ENCODE results near the gene WWTR1.

Gene WWTR1

DNA sequence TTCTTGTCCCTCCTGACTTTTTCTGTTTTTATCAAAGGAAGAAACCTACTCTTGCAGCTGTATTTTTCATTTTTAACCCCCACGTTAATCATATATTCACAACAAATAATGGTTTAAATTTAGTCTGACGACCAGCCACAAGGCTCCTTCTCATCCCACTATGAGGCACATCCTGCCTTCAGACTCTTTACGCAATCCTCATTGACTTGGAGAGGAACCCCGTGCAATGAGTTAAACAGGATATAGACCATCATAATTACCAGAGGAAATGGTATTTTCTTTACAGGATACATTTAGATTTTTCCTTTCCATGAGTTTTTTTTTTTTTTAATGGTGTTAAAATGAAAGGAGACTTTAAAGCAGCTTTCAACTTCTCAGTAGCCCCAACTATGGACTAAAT is 68.5 kb downstream of the WWTR1 start:
- DNase-seq = no peak

DNA sequence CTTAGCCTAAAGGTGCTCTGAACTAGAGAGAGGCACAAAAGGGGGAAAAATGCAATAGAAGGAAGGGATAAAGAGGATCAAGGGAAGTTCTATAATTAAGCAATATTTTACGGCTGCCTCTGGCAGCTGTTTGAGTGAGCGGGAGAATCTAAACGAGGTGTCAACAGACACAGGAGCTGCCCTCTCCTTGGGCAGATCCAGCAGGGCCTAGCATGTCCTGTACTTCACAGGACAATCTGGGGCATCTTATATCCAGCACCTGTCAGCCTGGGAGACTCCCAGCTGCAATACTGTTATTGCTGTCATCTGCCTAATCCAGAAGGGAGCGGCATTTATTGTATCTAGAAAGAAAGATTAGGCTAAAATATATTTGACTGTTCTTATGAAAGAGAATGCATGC is 68.9 kb downstream of the WWTR1 start:
- no peak for DNase-seq

DNA sequence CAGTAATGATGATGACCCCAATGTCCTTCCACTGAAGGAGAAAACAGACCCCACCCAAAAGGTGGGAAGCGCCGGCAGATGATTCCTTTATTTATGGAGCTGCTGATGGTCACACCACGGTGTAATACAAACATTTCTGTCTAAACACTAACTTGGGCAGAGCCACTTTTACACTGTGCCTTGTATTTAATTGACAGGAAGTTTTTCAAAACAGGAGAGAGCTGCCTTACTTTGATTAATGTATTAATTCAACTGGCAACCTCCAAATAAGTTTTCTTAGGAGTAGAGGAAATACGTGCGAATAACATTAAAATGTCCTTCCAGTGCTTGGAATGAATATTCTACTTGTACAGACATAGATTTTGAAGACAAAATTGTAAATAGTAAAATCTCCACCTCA is 70.4 kb downstream of the WWTR1 start:
- DNase-seq = no peak

DNA sequence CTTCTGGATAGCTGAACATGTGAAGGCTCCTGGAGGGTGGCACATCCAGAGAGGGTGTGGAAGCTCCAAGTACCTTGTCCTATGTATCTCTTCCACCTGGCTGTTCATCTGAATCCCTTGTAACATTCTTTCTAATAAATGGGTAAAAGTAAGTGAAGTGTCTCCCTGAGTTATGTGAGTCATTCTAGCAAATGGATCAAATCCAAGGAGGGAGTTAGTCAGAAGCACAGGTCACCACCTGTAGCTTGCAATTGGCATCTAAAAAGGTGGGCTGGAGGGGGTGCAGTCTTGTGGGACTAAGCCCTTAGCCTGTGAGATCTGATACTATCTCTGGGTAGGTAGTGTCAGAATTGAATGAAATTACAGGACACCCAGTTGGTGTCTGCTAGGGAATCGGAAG is 71.0 kb downstream of the WWTR1 start:
- no peak for DNase-seq

DNA sequence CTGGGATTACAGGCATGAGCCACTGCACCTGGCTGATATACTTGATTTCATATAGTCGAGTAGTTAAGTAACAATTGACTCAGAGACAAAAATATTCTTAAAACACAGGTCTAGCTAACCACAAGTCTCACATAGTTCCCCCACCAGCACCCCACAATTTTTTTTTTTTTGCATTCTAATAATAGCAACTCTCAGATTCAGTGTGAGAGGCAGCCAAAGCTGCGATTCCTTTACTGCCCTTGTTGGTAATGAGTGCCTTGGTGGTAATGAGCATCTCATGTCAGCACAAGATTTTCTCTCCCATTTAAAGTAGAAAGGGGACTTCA is 72.5 kb downstream of the WWTR1 start:
- no peak for DNase-seq

DNA sequence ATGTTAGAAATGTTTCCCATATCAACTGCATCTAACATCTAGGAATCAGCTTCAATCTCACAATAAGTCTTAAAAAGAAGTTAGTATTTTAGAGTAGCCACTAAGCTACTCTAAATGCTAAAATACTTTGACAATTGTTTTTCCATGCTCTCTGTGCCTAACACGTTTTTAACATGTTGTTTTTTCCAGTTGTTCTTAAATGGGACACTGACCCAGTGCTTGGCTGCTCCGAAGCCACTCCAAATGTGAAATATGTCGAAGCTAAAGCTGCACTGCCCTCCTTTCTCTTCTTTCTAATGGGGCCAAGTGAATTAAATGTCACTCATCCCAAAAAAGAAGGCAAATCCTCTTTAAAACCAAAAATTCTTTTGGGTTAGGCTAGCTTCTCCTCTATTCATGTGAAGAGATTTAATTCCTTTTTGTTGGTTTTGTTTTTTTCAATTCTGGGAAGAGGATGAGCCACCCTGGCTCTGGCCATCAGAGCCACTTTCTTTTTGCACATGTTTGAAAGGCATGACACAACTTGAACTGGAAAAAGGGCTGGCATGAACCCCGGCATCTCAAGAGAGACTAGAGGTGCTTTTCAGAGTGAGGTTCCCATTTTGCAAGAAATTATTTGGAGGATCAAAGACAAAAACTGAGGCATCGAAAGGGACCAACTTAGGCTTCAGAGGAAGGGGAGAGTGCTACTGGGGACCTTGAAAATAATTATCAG is 73.7 kb downstream of the WWTR1 start:
- no peak for DNase-seq

DNA sequence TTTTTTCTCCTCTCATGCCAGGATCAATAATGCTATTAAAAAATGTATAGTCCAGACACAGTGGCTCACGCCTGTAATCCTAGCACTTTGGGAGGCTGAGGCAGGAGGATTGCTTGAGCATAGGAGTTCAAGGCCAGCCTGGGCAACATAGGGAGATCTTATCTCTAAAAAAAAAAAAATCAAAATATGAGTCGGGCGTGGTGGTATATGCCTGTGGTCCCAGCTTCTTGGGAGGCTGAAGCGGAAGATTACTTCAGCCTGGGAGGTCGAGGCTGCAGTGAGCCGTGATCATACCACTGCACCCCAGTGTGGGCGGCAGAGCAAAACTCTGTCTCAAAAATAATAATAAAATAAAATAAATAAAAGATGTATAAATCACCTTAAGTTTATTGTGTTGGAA is 75.4 kb downstream of the WWTR1 start:
- DNase-seq = no peak

DNA sequence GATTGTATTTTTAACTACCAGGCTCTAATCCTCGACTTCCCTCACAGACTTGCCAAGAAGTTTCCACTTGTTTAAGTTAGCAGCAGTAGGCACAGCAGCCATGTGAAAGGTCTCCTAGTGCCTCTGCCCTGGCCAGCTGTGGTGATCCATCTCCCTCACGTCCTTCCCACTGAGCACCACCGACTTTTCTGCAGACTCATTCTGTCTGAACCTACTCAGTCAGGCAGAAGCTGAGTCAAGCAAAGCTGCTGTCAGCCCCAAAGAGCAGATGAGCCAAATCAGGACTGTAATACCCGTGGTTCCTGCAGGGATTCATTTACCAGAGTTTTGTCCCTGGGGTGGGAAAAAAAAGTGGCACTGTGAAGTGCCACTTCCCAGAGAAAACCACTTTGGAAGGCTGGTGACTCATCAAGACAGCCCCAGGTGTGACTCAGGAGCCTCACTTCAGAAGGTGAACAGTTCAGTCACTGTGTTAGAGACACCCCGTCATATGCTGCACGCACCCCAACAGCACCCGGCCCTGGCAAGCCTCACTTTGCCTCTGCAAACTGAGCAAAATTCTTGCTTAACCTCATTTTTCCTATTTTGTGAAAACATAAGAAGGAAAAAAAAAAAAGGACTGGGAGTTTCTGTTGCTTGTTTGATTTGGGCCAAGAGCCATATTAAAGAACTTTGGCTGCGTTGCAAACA is 76.0 kb downstream of the WWTR1 start:
- DNase-seq = peak; percentile 86

DNA sequence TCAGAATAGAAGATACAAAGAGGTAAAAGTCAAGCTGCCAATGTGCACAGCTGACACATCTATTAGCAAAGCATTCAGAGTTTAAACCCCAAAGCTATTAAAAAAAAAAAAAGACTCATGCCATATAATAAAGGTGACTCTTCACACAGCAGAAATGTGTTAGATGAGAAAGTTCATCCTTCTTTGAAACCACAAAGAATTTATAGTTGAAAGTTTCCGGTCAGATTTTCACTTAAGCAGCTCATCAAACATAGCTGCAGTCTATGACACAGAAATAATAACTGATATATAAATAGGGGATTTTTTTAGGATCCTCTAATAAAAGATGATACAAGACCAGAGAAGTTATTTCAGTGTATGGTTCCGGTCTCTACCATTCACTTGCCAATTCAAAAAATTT is 76.6 kb downstream of the WWTR1 start:
- no peak for DNase-seq

DNA sequence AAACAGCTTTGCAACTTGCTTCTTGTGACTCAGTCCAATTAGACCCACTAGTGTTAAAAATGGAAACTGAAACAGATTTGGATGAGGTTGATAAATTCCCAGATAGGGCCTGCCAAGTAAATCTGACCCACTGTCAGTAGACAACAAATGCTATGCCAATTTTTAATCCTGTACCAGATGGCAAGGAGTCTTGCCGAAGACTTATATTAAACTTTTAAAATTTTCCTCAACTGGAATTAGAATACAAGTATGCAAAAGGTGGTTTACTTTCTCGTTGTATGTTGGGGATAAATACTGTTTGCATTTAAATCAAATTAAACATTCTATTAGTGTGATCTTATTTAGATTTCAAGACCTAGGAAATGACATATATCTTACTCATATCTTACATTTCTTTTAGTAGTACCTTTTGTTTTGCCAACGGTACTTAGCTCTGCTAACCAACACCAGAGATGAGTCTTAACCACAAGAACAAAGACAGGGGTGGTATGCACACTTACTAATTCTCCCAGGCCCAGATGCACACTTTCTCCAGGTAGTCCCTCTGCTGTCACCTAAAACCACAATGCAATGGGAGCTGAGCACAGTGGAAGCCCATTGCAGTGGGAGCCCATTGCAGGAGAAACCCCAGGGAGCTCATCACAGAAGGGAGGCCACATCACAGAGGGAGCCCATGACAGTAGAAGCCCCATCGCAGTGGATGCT is 77.8 kb downstream of the WWTR1 start:
- DNase-seq = no peak

DNA sequence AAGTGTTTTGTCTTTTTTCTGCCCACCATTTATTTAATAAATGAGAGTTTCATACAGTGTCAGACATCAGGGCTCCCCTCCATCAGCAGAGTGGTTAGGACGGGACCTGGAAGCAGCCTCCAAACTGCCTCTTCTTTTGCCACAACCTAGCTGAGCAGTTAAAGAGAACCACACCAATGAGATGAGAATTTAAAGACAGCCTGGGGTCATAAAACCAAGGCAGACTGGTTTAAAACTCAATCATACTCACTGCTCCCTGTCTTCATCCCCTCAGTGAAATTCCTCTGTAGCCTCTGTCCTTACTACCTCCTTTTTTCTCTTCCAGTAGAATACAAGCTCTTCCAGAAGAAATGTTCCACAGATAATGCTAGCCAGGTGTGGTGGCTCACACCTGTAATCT is 78.7 kb downstream of the WWTR1 start:
- no peak for DNase-seq

DNA sequence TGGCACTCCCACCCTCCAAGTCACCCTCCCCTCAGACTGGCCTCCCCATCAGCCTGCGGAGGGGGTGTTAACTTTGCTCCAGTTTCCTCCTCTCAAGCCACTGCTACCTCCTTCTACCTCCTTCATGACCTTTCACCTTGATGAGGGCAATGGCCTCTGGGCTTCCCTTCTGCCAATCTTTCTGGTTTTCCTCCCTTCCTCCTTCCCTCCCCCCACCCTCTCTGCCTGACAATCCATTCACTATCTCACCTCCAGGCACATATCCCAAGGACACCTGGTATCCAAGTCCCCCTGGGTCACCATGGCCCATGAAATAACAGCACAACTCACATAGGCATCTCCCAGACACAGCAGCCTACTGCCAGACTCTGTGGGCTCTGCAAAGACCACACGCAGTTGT is 80.0 kb downstream of the WWTR1 start:
- DNase-seq = no peak

DNA sequence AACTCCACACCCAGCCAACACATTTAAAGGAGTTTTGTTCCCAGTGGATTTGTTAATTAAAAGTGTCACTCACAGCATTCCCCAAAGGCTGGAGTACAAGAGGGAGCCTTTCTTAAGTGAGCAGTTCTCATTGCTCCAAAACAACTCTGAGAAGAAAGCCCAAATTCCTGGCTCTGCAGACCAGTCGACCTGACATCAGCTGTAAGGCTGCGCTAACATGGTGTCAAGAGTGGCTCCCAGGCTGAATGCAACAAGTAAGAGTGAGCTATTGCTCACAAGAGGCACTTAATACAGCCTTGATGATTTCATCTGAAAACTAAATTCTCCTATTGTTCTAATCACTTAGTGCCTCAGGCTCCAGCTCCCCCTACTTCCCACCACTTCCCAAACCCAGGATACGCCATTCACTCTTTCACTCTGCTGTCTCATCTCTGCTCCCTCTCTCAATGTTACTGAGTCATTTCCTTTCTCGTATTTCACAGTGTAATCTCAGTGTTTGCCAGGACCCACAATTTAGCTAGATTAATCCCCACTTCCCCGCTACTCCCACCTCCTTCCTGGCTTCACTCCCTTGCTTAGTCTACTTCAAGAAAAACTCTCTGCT is 81.8 kb downstream of the WWTR1 start:
- peak; percentile 81 for DNase-seq

DNA sequence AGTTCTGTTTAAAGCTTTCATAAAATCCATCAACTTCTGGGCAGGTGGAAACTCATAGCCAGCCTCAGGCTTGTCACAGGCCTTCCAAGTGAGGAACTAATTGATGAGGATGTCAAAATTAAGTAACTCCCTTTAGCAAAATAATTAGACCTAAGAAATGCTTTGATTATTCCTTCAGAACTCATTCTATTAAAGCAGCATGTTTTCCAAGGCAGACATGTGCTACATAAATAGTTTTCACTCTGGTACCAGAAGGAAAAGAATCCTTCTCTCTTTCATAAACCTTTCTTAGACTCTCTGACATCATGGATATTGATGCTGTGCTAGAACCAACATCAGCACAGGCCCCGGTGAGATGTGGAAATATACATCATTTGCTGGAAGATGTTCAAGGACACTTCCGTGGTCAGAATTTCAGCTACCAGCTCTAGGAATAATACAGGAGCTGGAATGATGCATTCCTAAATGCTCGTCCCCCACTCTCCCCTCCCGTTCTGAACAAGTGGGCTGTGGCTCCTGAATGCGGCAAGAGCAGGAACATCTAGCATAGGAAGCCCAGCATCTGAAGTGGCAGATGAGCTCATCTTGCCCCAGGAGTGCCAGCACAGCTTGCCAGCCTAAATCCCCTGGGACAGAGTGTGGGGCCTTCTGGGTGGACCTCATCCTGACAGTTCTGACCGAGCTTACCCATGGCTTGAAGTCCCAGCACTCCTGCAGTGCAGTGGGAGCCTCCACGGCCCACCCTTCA is 82.4 kb downstream of the WWTR1 start:
- peak; percentile 75 for DNase-seq

DNA sequence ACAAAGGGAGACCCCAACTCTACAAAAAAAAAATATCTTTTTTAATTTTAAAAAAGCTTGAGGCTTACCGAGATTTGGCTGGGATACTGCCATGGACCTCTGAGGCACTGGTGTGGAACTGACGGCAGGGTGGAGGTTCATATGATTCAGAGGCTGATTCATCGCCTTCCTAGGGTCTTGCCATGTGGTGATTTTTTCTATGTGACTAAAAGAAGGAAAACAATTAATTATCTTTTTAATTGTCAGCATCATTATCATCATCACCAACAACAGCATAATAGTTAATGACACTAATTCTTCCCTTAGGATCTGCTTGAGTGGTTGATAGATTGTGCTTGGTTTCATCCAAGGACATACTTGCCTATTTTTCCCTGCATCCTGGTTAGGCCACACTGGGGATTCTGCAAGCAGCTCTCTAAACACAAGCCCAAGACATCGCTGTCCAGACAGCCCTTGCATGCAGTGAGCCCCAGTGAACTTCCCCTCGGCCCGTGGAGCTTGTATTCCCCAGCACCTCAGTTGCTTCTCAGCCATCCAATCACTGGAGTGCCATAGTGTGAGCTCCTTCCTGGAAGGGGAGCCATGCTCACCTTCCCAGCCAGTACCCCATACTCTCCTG is 84.9 kb downstream of the WWTR1 start:
- no peak for DNase-seq

DNA sequence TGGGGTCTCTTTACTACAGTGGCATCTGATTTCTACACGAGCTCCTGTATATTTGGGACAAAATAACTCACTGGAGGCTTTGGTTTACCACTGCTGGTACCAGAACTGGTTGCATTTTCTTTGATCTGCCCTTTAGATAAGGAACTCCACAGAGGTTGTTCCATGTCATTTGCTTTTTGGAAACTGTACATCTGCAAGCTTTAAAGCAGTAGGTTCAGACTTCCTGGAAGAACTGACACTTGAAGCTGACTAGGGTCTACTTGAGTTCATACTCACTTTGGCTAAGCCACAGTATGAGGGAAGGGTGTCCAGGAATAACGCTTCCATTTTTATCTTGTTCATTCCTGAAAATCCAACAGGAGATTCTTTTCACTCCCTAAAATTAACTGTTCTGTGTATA is 86.4 kb downstream of the WWTR1 start:
- no peak for DNase-seq

DNA sequence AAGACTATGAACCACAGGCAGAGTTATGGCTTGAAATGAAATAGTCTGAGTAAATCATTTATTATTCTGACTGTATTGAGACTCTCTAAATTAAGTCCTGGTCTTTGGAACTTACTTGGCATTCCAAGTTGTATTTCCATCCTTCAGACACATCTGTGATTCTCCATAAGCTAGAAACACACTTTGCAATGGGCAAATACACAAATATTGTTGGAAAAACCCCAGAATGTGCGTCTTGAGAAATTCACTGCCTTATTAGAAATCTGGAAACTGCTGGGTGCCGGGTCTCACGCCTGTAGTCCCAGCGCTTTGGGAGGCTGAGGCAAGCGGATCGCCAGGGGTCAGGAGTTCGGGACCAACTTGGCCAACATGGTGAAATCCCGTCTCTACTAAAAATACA is 87.8 kb downstream of the WWTR1 start:
- DNase-seq = no peak

DNA sequence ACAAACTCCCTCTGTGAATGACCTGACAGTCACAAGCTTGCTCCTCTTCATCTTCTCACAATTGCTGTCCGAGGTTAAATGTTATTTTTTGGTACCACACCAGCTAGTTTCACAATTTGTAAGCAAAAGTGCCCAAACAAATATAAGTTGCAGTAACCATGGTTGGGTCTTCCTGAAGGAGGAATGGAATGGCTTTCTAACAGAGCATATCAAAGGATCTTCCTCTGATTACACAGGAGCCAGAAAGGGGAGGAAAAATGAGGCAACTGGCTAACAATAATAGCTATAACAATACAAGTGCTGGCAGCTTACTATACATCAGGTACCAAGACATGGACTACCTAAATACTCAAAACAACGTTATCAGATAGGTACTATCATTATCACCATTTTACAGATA is 90.4 kb downstream of the WWTR1 start:
- DNase-seq = no peak

DNA sequence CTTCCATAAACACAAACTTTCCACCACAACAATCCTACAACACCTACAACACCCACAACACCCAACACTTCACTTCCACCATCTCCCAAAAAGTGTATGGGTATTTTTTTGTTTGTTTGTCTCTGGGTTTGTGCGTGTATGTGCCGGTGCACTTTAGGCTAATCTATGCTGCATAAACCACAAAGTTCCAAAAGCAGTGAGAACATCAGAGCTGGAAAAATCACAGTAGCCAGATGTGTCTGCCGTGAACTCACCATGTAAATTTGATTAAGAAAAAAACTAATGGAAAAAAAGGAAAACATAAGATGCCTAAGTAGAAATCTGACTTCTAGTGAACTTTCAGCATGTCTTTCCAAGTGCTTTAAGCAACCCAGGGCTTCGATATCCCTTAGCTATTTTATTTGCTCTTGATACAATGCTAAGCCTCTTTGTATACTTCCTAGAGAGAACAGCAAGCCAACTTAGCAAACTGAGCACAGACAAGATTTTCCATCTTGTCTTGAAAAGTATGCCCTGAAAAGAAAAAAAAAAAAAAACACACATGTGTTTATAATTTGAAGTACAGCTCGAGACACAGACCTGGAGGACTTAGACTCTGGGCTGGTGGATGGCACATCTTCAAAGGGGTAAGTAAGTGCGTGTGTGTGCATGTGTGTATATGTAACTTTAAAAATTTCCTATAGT is 91.4 kb downstream of the WWTR1 start:
- no peak for DNase-seq

DNA sequence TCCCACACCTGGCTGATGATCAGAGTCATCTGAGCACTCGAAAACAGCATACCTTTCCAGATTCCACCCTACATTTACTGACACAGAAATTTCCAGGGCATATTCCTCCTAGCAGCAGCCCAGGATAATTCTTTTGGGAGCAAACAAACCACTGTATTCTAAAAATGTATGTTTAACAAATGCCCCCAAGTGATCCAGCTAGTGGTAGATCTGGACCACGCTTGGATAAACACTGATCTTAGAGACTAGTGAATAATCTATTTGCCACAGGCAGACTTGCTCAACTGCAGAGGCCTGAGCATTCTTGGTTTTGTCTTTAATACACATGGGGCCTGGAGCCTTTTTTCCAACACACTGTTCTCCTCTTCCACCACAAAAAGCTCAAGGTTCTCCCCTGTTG is 93.7 kb downstream of the WWTR1 start:
- no peak for DNase-seq

DNA sequence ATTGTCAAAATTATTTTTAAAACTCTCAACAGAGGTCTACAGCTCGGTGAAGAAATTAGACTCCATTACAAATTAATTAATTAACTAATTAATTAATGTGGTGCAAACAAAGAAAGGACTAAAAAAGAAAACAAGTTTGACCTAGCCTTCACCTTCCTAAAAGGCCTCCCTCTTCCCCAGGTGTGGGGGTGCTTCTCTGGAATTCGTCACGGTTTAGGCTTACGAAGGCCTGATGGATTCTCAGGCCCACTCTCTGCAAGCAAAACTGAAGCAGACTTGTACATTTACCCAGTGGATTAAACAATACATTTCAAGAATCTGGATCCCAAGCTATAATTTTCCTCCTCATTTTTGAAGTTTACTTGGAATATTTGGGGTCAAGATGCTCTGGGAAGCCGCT is 94.7 kb downstream of the WWTR1 start:
- no peak for DNase-seq

DNA sequence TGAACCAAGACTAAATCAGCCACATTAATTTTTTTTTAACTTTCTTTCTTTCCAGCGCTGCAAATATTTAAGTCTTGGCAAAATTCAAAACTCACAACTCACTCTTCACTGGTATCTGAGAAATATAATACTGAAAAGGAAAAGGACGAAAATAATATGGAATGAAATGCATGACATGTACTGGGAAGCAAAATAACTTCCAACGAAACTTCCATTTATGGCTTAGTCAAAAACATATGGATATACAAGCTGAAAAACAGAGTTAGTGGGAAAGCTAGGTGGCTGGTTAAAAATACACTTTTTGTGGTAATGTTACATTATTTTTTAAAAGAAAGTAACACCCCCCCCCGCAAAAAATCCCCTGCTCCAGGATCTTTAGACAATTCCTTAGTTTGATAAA is 97.2 kb downstream of the WWTR1 start:
- DNase-seq = no peak
